GM18951 (cell line): Measurements from ENCODE around the gene KIFAP3.

Experiments used
- POLR2A ChIP-seq: IDR thresholded peaks from 4 replicates; pipeline ENCODE4 v1.6.1; 2011; ENCODE audit warnings: mild to moderate bottlenecking; ENCODE audit not compliant: insufficient read length, insufficient read depth; ENCODE audit errors: extremely low read depth
- in situ Hi-C: fragments of 300-500 bp; cut with MboI; formaldehyde crosslinking; loops from one replicate; pipeline ENCODE4 v1.12.0; 2022; ENCODE audit warnings: low sequenced_read_pairs, mixed read lengths, inconsistent platforms; ENCODE audit not compliant: unreplicated experiment

Gene KIFAP3

GRCh38 chr1:169892176-169892926 is 182.1 kb downstream of the KIFAP3 start:
- TF ChIP-seq POLR2A: no peak
- in situ Hi-C loops: no loop called here

GRCh38 chr1:169891539-169891885 is 183.0 kb downstream of the KIFAP3 start:
- TF ChIP-seq POLR2A: no peak
- in situ Hi-C loops: no loop called here

GRCh38 chr1:169890761-169891538 is 183.5 kb downstream of the KIFAP3 start:
- peak; percentile 44 for TF ChIP-seq POLR2A
- in situ Hi-C loops: no loop called here

GRCh38 chr1:169889871-169890270 is 184.6 kb downstream of the KIFAP3 start:
- TF ChIP-seq POLR2A: no peak
- in situ Hi-C loops: no loop called here

GRCh38 chr1:169886931-169887330 is 187.6 kb downstream of the KIFAP3 start:
- in situ Hi-C loops: no loop called here
- no peak for TF ChIP-seq POLR2A

- in situ Hi-C loops: no loop called here
- no peak for TF ChIP-seq POLR2A
Observed at GRCh38 chr1:169886422-169886821, 188.1 kb downstream of the KIFAP3 start.

- no peak for TF ChIP-seq POLR2A
- in situ Hi-C loops: no loop called here
Observed at GRCh38 chr1:169885207-169885606, 189.3 kb downstream of the KIFAP3 start.

- in situ Hi-C loops: no loop called here
Observed at GRCh38 chr1:169884634-169885033, 189.9 kb downstream of the KIFAP3 start.

GRCh38 chr1:169882039-169882511 is 192.4 kb downstream of the KIFAP3 start:
- TF ChIP-seq POLR2A: no peak
- in situ Hi-C loops: no loop called here

More at GRCh38 chr1:169884634-169885033, 189.9 kb downstream of the KIFAP3 start:
- no peak for TF ChIP-seq POLR2A

- in situ Hi-C loops: no loop called here
- no peak for TF ChIP-seq POLR2A
Observed at GRCh38 chr1:169879034-169879840, 195.3 kb downstream of the KIFAP3 start.

- TF ChIP-seq POLR2A: no peak
- in situ Hi-C loops: no loop called here
Observed at GRCh38 chr1:169878498-169878897, 196.0 kb downstream of the KIFAP3 start.

- in situ Hi-C loops: no loop called here
- TF ChIP-seq POLR2A: no peak
Observed at GRCh38 chr1:169877800-169878491, 196.5 kb downstream of the KIFAP3 start.
